Stimulated activated CD4-positive, alpha-beta T cell treated with anti-CD3 and anti-CD28 coated beads, Interleukin-4, amount 100 ng/mL, for 48 hours (primary cell): Measurements from ENCODE around the gene DBF4B.
A peak's percentile ranks its signal among the peaks of the same experiment; 100 is the strongest.

Source experiments
- DNase-seq, 2 donors: peaks; one replicate each; pipeline ENCODE4 v3.0.0-alpha.2; 2020; ENCODE audit warnings: low read depth in 2 of 2

Gene DBF4B

GRCh38 chr17:44760474-44761308 lies 52.2 kb downstream of the DBF4B start:
- DNase-seq: no peak

GRCh38 chr17:44761932-44762810 lies 53.7 kb downstream of the DBF4B start:
- no peak for DNase-seq

- DNase-seq: no peak
These were observed 54.7 kb downstream of the DBF4B start for GRCh38 chr17:44763170-44763569.

- DNase-seq: no peak
These were observed 57.5 kb downstream of the DBF4B start for GRCh38 chr17:44765965-44766364.

GRCh38 chr17:44766409-44767038 lies 58.1 kb downstream of the DBF4B start:
- no peak for DNase-seq

- DNase-seq: no peak
These were observed 59.0 kb downstream of the DBF4B start for GRCh38 chr17:44767493-44767892.

GRCh38 chr17:44768505-44769142 lies 60.2 kb downstream of the DBF4B start:
- no peak for DNase-seq

GRCh38 chr17:44769230-44769629 lies 60.8 kb downstream of the DBF4B start:
- DNase-seq: no peak

- no peak for DNase-seq
These were observed 61.2 kb downstream of the DBF4B start for GRCh38 chr17:44769647-44770084.

GRCh38 chr17:44770166-44770925 lies 61.9 kb downstream of the DBF4B start:
- no peak for DNase-seq

GRCh38 chr17:44772308-44773045 lies 64.0 kb downstream of the DBF4B start:
- no peak for DNase-seq

- DNase-seq: no peak
These were observed 64.7 kb downstream of the DBF4B start for GRCh38 chr17:44773140-44773539.

GRCh38 chr17:44774271-44775135 lies 66.0 kb downstream of the DBF4B start:
- peak; percentile 85 to 94 for DNase-seq

GRCh38 chr17:44775136-44775837 lies 66.8 kb downstream of the DBF4B start:
- DNase-seq: peak; percentile 94 to 97

GRCh38 chr17:44775838-44776621 lies 67.6 kb downstream of the DBF4B start:
- peak in 1 of 2 donors; percentile 24 for DNase-seq

GRCh38 chr17:44776628-44777393 lies 68.3 kb downstream of the DBF4B start:
- no peak for DNase-seq
